Esophagus muscularis mucosa (tissue), 4 donors: Measurements from ENCODE around the gene MPC1L. TPM values are rescaled to one million over a fixed set of nuclear protein-coding genes. Genes with fewer than 3 reads are reported as not detected.

Experiments used
- DNase-seq: peaks from one replicate; pipeline ENCODE4 v3.0.0-alpha.2; 2017; ENCODE audit errors: extremely low spot score
- H3K27ac ChIP-seq, 4 donors: fragments of 200-600 bp; sonication (generic); replicated peaks in 1 of 4; 1 replicate in 3 of 4; 2 replicates in 1 of 4; pipeline ENCODE4 v1.5.1; 2016 to 2019; ENCODE audit warnings: mild to moderate bottlenecking in 1 of 4
- H3K27me3 ChIP-seq, 4 donors: fragments of 200-600 bp; sonication (generic); one replicate each; pipeline versions ENCODE4 v1.5.1 to v1.6.0; 2016 to 2019
- H3K36me3 ChIP-seq, 4 donors: fragments of 200-600 bp; sonication (generic); one replicate each; pipeline ENCODE4 v1.5.1; 2016 to 2019
- H3K4me1 ChIP-seq, 4 donors: fragments of 200-600 bp; sonication (generic); one replicate each; pipeline ENCODE4 v1.5.1; 2016 to 2019
- H3K4me3 ChIP-seq, 4 donors: fragments of 200-600 bp; sonication (generic); 1 replicate in 2 of 4; 2 replicates in 2 of 4; pipeline ENCODE4 v1.5.1; 2016 to 2019; ENCODE audit warnings: mild to moderate bottlenecking in 4 of 4, moderate library complexity in 1 of 4
- H3K9me3 ChIP-seq, 4 donors: fragments of 200-600 bp; sonication (generic); 1 replicate in 3 of 4; 2 replicates in 1 of 4; pipeline ENCODE4 v1.5.1; 2016 to 2019
- EP300 ChIP-seq: sonication (generic); formaldehyde crosslinking; IDR thresholded peaks from one replicate; pipeline ENCODE4 v1.6.1; 2017; ENCODE audit warnings: antibody characterized with exemption
- POLR2A ChIP-seq: fragments of 450-650 bp; IDR thresholded peaks from one replicate; pipeline ENCODE4 v1.6.1; 2017; ENCODE audit warnings: antibody characterized with exemption, moderate library complexity, mild to moderate bottlenecking, low read depth
- POLR2AphosphoS5 ChIP-seq, 2 donors: sonication (generic); formaldehyde crosslinking; IDR thresholded peaks; one replicate each; pipeline ENCODE4 v1.6.1; 2017; ENCODE audit warnings: antibody characterized with exemption in 2 of 2
- WGBS: methylation state at CpG from one replicate; pipeline ENCODE4 v1.1.5; 2018; 5-methylcytosine and 5-hydroxymethylcytosine counted together
- intact Hi-C: fragments of 100-400 bp; cut with DNase I; formaldehyde crosslinking; loops from one replicate; pipeline ENCODE4 v1.15.1; 2023
- total RNA-seq, 4 donors: library from RNA; depleted of rRNA; stranded (reverse); fragments of >200 nt; gene quantifications; one replicate each; pipeline versions ENCODE4 v1.1.0 to v1.2.1, GENCODE V29; 2016
- TF ChIP-seq, protein P1 (sequence below), 3 experiments: fragments of 200-600 bp in 2 of 3; fragments of 450-650 bp in 1 of 3; sonication (generic) in 2 of 3; IDR thresholded peaks; one replicate each; pipeline ENCODE4 v1.5.1; 2017 to 2019; ENCODE audit warnings: antibody characterized with exemption in 3 of 3, mild to moderate bottlenecking in 2 of 3, moderate library complexity in 1 of 3

Gene MPC1L
- total RNA-seq, 4 donors from 2014 or later: not detected

GRCh38 chrX:40637687-40638086, 14.5 kb downstream of the MPC1L start:
- intact Hi-C loops: no loop called here
- no peaks in the 10 kb centered on the region for H3K9me3 ChIP-seq
- TF ChIP-seq POLR2AphosphoS5 (IDR thresholded peaks at IDR 0.05): no peak
- no peak for TF ChIP-seq POLR2A
- TF ChIP-seq, protein P1, sequence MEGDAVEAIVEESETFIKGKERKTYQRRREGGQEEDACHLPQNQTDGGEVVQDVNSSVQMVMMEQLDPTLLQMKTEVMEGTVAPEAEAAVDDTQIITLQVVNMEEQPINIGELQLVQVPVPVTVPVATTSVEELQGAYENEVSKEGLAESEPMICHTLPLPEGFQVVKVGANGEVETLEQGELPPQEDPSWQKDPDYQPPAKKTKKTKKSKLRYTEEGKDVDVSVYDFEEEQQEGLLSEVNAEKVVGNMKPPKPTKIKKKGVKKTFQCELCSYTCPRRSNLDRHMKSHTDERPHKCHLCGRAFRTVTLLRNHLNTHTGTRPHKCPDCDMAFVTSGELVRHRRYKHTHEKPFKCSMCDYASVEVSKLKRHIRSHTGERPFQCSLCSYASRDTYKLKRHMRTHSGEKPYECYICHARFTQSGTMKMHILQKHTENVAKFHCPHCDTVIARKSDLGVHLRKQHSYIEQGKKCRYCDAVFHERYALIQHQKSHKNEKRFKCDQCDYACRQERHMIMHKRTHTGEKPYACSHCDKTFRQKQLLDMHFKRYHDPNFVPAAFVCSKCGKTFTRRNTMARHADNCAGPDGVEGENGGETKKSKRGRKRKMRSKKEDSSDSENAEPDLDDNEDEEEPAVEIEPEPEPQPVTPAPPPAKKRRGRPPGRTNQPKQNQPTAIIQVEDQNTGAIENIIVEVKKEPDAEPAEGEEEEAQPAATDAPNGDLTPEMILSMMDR (IDR thresholded peaks at IDR 0.05): no peak
- H3K27ac ChIP-seq: no peak overlapping the region
- peaks cover 0 to 16% (median 9%) of the 10 kb centered on the region in 4 donors for H3K4me1 ChIP-seq
- no peaks in the 10 kb centered on the region for H3K27me3 ChIP-seq
- DNase-seq: no peak
- H3K36me3 ChIP-seq: peaks cover 10 to 71% (median 31%) of the 10 kb centered on the region in 4 donors
- 77% methylated on average over 3 of the region's 3 CpGs for WGBS
- no peak overlapping the region for H3K4me3 ChIP-seq

DNA sequence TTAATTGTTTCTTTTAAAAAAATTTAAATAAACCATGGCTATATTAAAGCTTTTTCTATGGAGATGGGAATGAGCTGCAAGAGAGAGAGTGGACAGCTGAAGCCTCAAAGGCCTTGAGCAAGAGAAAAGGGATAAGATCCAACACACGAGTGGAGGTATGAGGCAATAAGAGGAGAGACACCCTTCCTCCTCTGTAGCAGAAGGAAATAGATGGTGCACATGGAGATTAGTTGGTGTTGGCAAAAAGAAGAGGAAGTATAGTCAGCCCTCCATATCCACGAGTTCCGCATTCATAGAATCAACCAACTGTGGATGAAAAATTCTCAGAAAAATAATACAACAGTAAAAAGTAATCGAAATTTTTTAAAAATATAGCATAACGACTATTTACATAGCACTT, 20.9 kb downstream of the MPC1L start:
- Histone ChIP-seq H3K27me3 (no peaks in the 10 kb centered on the region), H3K4me1 (peaks cover 28 to 62% (median 42%) of the 10 kb centered on the region in 4 donors), H3K4me3 (peak overlapping the region; percentile 29 to 47 (median 38)), H3K27ac (peak overlapping the region; percentile 62 to 77 (median 68)), H3K36me3 (peaks cover 0 to 12% (median 0%) of the 10 kb centered on the region in 4 donors), H3K9me3 (no peaks in the 10 kb centered on the region)
- WGBS: 73% methylated on average over 5 of the region's 5 CpGs
- intact Hi-C loops: loop anchor here (10.0 kb wide), 1 partner anchor 441 kb away; the partner anchor contains the start of gene USP9X
- no peak for DNase-seq
- TF ChIP-seq POLR2AphosphoS5 (IDR thresholded peaks at IDR 0.05): peak in 1 of 2 donors; percentile 15
- TF ChIP-seq, protein P1 (IDR thresholded peaks at IDR 0.05): no peak
- no peak for TF ChIP-seq EP300
- no peak for TF ChIP-seq POLR2A

DNA sequence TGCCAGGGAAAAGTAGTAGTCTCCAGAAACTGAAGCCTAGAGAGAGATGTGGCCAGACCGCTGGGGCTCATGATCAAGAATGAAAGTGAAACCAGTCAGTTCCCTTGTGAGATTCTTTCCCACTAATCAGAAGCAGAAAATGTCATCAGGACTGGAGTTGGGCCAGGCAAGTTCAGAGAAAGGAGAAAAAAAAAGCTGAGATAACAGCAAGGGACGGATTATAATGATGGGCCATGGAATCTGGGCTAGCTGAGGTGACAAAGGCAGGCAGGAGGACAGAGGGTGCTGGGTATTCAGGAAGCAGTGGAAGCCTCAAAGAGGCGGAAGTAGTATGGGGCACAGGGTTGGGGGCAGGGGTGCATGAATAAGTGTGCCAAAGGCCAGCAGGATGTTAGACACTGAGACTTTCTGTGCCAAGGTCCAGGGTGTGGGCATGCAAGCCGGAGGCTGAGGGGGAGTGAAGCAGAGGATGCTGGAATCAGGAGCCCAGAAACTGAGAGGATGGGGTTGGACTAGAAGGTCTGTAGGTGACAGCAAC, 21.7 kb downstream of the MPC1L start:
- Histone ChIP-seq H3K36me3 (peaks cover 0 to 12% (median 0%) of the 10 kb centered on the region in 4 donors), H3K27ac (peak overlapping the region; percentile 62 to 77 (median 68)), H3K27me3 (no peaks in the 10 kb centered on the region), H3K4me1 (peaks cover 28 to 62% (median 42%) of the 10 kb centered on the region in 4 donors), H3K4me3 (peak overlapping the region; percentile 29 to 47 (median 38)), H3K9me3 (no peaks in the 10 kb centered on the region)
- no peak for DNase-seq
- intact Hi-C loops: loop anchor here (10.0 kb wide), 1 partner anchor 440 kb away; the partner anchor contains the start of gene USP9X
- WGBS: 42% methylated on average over 4 of the region's 4 CpGs
- TF ChIP-seq POLR2AphosphoS5 (IDR thresholded peaks at IDR 0.05): peak; percentile 47 to 55
- TF ChIP-seq, protein P1 (IDR thresholded peaks at IDR 0.05): no peak
- no peak for TF ChIP-seq EP300
- no peak for TF ChIP-seq POLR2A

DNA sequence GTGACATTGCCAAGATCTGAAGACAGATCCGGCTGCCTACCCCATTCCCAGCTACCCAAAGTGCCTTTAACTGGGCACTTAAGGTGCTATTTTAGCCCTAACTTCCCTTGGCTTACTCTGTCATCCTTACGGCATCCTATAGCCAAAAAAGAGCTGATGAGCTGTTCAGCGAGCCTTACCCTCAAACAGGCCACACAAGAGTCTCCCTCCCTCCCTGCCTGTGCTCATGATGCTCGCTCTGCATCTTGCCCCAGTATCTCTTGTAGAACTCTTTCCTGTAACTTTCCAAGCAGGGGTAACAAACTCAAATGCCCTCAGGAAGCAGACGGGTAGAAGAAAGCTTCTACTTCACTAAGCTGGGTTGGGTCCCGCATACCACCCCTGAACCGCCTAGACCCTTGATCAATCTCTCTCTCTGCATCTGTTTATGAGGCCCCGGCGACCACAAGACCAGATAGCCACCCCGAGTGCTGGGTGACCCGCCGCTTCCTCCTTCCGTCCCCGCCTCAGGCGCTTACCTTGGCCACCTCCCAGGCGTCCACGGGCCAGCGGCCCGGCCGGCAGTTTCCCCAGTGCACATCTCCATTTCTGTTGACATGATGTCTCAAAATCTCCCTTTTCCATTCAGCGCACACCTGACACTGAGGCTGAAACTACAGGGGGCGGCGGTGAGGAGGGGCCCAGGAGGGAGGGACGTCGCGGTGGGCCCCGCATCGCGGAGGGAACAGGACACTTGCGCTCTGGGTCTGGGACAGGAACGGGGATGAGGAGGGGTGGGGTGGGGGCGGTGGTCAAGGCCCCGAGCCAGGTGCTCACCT, 23.5 kb downstream of the MPC1L start:
- WGBS: 14% methylated on average over 28 of the region's 33 CpGs
- no peak for DNase-seq
- Histone ChIP-seq H3K27me3 (no peaks in the 10 kb centered on the region), H3K36me3 (peaks cover 0 to 3% (median 0%) of the 10 kb centered on the region in 4 donors), H3K4me1 (peaks cover 28 to 56% (median 41%) of the 10 kb centered on the region in 4 donors), H3K27ac (peak overlapping the region; percentile 81 to 84 (median 82)), H3K9me3 (no peaks in the 10 kb centered on the region), H3K4me3 (peak overlapping the region; percentile 81 to 93 (median 86))
- intact Hi-C loops: loop anchor here (10.0 kb wide), 1 partner anchor 438 kb away; the partner anchor contains the start of gene USP9X
- TF ChIP-seq POLR2AphosphoS5 (IDR thresholded peaks at IDR 0.05): no peak
- TF ChIP-seq EP300: no peak
- TF ChIP-seq, protein P1 (IDR thresholded peaks at IDR 0.05): no peak
- no peak for TF ChIP-seq POLR2A
